ENCODE data around the gene AAK1. TPM values are rescaled to one million over a fixed set of nuclear protein-coding genes. Genes with fewer than 3 reads are reported as not detected.

AAK1 gene
- total and polyA plus RNA-seq, 2 of the 13 experiments (the other 11 are each of a cell fraction or from before 2014, with no cell fraction given): 9.8 to 10.3 TPM

- H3K27me3 ChIP-seq (ENCODE audit: control insufficient read depth in 1 of 2, insufficient read depth in 2 of 2, low read length in 2 of 2): no peaks in the 10 kb centered on the region
- in situ Hi-C loops (cut with HindIII; ENCODE audit: extremely low pct_ligation_motif_present, low pct_unique_long_range_greater_than_20kb) (no loop called here), intact Hi-C loops (cut with micrococcal nuclease; ENCODE audit: unreplicated experiment) (no loop called here)
- H3K4me3 ChIP-seq (replicated peaks in 1 of 3; ENCODE audit: insufficient read depth in 1 of 3, low read depth in 2 of 3, low read length in 3 of 3): no peak overlapping the region
- H3K79me2 ChIP-seq (ENCODE audit: insufficient read depth, low read length): peaks cover 42% of the 10 kb centered on the region
- H3K9me3 ChIP-seq (ENCODE audit: low read length): no peaks in the 10 kb centered on the region
- WGBS (ENCODE audit: low lambda C conversion rate): 80% methylated on average over 3 of the region's 3 CpGs
- FAIRE-seq (no peak), DNase-seq (ENCODE audit: low spot score) (no peak), ATAC-seq (no peak)
- no peak overlapping the region for H3K9ac ChIP-seq (ENCODE audit: insufficient read depth, low read depth, low read length)
- CTCF ChIA-PET (ENCODE audit: low intra/inter-chr PET ratio, low total read pairs): no interaction called here
- H3K27ac ChIP-seq (ENCODE audit: extremely low read length, insufficient read depth, low read length): no peak overlapping the region
- H2AFZ ChIP-seq (ENCODE audit: low read length): no peak overlapping the region
- no TSS peak for BruUV-seq (replicated peaks)
- no peak overlapping the region for H3K4me2 ChIP-seq (ENCODE audit: low read depth, low read length)
- TF ChIP-seq ZNF549 (CRISPR knock-in tag; IDR thresholded peaks at IDR 0.05) (no peak), ZNF547 (CRISPR knock-in tag; IDR thresholded peaks at IDR 0.05) (no peak), HDAC6 (IDR thresholded peaks at IDR 0.05; ENCODE audit: low read depth, low read length) (no peak), ZBTB40 (IDR thresholded peaks at IDR 0.05) (no peak), ZBTB40 (CRISPR knock-in tag; IDR thresholded peaks at IDR 0.05) (no peak)
- 0 out of 5 replicates have a peak, but pooled peaks cover 0 to 5% of the 10 kb centered on the region in 2 experiments for H3K36me3 ChIP-seq (replicated peaks in 1 of 2; ENCODE audit: control insufficient read depth in 1 of 2, insufficient read depth in 2 of 2, low read length in 2 of 2)
- H4K20me1 ChIP-seq (ENCODE audit: insufficient read depth, low read length): no peaks in the 10 kb centered on the region
- peaks cover 21% of the 10 kb centered on the region for H3K4me1 ChIP-seq (ENCODE audit: insufficient read depth, low read length)
- POLR2A ChIA-PET: no interaction called here
Measured at GRCh38 chr2:69635432-69635831, 8.1 kb downstream of the AAK1 start.
